ENCODE data around the gene ITGB8.
"Not testable (repeated sequence)": the region's sequence is repeated elsewhere in the genome, so short reads cannot be mapped to it uniquely, and the experiment has no call there.

Gene ITGB8

DNA sequence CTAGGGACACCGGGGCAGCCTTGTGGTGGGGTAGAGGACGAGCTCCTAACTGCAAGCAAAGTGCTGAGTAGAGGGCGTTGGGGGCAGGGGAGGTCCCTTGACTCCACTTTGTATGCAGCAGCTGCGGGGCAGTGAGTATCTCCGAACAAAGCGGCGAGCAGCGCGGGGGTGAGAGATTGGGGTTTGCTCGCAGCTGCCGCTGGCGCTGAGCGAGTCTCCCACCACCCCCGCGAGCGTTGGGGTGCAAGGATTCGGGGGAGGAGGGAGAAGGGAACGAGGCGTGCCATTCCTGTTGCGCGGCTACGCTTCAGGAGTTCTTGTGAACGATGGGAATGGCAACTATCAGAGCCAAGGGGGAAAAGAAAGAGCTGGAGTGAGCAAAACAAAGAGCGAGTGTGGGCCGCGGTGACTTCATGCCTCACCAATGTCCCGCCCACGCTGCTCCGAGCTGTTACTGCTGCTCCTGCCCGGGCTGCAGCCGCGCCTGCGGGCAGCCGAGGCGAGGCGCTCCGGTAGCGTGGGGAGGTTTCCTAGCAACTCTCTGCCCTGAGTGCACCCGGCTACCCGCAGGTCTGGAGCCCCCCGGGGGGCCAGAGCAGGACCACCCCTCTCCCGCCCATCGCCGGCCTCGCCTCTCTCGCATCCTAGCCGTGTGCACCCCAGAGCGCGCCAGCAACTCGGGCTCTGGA, at the start of gene ITGB8:
Gene ITGB8, plus strand, starts transcription at position 662 of the 689 bp plus-strand sequence. CDS start 907 bp downstream, outside the sequence.
- peak in 1 of 2 donors; percentile 86 for DNase-seq

DNA sequence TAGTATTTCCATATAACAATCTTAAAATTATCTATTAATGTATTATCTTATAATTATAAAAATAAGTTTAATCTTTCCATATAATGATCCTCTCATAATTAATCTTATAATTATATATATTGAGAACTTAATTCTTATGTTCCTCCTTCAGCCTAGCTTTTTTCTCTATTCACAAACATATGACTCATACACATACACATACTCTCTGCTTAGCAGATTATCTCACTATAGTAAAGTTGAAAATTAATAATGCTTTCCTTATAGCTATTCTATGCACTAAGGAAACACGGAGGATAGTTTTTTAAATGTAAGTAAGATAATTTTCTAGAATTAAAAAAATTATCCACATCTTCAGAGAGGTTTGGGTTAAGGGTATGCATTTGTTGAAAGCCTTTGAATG, 47.7 kb upstream of the ITGB8 start:
- no peak for DNase-seq

DNA sequence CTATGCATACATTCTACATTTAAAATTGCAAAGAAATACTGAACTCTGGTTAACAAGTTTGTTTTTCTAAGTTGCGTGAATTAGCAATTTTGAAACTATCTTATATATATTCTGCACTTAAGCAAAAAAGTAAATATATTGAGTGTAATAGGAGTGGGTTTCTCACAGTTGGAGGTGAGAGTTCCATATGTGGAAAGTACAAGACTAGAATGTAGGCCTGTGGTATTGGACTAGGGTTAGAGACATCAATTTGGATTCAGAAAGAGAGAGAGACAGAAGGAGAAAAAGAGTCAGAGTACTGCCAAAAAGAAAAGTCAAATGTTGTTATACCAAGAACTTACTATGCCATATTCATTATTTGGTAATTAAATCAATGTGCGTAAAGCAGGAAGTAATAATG, 47.3 kb upstream of the ITGB8 start:
- no peak for DNase-seq

DNA sequence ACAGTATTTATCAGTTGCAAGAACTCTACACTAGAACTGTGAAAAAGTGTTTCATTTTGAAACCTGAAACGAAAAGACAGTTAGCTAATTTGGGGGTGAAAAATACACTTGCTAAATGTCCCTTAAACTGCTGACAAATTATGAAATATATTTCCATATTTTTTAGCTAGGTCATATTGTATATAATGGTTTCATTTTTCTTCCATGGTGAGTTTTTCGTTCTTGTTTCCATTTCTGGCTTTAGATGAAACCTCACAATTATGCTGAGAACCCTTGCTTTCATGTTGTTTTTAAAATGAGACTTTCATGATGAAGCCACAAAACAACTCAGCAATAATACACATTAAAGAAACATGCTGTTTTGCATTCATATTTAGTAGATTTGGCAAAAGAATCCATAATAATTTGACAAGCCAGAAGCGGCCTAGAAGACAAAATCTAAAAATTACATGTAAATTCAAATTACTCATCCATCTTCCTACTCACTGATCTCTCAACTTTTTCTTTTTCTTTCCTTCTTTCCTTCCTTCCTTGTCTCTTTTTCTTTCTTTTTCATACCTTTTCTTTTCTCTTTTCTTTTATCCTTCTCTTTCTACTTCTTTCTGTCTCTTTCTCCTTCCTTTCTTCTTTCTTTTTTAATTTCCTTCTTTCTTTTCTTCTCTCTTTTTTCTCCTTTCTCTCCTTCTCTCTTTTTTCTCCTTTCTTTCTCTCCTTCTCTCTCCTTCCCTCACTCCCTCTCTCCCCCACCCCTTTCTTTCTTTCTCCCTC, 46.5 kb upstream of the ITGB8 start:
- no peak for DNase-seq

DNA sequence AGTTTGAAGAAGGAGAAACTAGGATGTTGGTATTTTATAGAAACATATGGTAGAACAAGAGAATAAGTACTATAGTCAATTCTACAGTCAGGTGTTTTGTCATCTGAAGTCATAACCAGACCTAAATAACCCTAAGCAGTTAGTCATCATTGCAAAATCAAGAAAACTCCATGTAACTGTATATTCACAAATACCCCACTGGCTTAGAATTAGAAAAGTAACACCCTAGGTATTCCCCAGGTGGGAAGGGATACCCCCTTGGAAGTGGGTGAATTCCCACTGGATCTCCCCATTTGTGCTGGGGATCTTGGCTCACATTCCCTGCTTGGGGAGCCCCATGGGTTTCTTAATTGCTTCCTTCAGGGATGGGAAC, 45.9 kb upstream of the ITGB8 start:
- no peak for DNase-seq

DNA sequence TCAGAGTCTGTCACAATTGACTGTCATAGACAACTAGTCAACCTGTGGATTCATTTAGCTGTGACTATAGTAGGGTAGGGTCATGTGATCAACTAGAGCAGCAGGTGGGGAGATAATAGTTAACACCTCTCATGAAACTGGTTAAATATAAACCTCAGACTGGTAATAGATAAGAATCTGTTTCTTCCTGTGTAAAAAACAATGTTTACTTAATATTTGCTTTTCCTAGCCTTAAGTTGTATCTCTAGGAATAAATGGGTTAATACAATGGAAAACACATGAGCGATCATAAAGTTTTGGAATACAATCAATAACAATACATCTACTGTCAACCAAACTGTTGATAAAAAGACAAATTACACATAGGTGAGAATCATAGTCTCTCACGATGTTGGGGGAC, 43.4 kb upstream of the ITGB8 start:
- DNase-seq = no peak

DNA sequence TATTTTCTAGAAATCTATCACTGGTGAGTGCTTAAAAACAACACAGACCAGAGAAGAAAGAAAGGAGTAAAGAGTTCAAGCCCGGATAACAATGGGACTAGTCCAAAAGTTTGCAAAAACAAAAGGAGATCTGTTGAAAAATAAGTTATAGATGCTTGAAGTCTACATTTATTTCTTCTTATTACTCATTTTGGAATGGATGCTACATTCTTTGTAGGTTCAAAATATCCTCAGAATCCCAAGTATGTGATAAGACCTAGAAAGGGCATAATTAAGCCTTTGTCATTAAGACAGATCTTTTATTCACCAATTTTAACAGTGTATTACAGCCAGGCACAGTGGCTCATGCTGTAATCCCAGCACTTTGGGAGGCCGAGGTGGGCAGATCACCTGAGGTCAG, 42.7 kb upstream of the ITGB8 start:
- DNase-seq = no peak

DNA sequence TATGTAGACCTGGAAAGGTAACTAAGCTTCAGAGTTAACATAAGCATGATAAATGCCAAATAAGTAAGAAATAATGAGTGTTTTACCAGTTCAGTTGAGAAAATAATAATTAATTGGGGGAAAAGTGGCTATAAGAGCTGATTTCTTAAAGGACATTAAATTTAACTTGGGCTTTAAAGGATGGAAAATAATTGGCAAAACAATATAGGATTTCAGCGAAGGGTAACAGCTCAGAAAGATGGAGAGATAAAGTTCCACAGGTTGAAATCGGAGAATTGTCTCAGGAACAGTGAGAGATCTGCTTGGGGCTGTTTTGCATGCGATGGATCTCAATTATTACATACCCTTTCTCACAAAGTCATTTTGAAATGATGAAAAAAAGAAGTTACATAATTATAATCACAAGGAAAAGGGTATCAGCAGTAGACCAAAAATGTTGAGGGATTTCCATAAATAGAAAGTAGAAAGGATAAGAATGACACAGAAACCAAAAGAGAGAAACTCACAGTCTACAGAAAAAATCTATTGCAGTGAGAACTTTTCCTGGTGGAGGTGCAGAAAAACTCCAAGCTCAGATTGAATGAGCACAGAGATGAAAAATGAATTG, 40.1 kb upstream of the ITGB8 start:
- DNase-seq = no peak

DNA sequence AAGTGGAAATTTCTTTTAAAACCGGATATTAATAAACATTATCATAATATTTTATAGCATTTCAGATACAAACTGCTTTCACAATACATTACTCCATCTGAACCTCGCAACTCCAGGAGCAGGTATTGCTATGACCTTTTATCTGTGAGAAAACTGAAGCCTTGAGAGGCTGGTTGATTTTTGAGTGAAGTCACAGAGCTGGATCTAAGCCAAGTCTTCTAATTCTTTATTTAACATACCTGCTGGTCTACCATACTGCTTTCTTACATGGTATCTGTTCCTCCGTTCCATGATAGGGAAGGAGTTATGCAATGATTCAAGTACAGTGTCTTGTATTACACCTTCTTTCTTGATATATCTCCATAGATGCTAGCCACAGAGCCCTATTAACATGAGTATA, 37.4 kb upstream of the ITGB8 start:
- DNase-seq = no peak

DNA sequence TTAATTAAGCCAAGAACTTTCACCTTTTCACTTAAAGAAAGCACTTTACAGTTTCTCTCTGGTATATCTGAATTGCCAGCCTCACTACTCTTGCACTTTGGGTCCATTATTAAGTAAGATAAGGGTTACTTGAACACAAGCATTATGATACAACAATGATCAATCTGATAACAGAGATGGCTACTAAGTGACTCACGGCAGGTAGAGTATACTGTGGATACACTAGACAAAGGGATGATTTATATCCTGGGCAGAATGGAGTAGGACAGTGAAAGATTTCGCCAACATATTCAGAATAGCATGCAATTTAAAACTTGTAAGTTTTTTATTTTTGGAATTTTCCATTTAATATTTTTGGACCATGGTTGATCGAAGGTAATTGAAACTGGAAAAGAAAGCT, 34.3 kb upstream of the ITGB8 start:
- DNase-seq = no peak

DNA sequence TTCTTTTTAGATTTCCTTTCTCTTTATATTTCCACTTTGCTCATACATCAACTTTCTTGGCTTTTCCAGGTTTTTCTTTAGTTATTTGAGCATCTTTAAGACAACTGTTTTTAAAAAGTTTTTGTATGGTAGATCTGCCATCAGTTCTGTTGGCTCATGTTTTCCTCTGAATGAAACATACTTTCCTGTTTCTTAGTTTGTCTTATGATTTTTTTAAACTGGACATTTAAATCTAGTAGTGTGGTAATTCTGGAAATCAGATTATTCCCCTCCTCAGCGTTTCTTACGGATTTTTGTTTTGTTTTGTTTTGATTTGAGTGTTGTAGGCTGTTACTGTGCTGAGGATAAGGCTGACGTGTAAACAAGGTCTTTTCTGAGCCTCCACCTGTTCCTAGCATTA, 33.8 kb upstream of the ITGB8 start:
- DNase-seq = no peak

DNA sequence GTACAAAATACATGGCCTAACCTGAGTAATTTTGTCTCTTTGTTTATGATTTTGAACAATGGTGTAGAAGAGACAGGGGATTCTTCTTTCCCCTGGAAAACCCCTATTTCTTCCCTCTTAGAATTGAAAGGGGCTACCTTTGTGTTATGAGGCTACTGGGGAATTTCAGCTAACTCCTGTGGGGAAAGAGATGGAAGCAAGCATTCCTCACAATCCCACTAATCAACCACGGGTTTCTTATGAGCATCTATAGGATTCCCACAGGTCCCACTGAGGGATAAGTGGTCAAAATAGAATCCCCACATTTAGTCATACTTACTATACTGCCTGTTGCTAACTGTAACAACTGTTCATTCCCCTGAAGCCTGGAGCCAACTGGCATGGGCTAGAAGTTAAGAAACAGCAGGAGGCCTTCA, 32.2 kb upstream of the ITGB8 start:
- no peak for DNase-seq

DNA sequence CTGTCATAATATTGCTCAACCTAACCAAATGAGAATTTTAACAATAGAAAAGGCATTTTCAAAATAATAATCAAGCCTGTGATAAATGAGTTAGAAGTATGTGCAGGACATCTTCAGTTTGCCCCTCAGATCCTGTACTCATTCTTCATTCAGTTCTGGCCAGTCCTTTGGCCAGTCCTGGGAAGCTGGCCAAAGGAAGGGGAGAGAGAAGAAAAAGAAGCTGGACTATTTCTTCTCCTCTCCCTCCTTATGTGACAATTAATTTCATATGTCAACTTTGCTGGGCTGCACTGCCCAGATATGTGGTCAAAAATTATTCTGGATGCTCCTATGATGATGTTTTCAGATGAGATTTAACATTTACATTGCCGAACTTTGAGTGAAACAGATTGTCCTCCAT, 31.6 kb upstream of the ITGB8 start:
- DNase-seq = no peak

DNA sequence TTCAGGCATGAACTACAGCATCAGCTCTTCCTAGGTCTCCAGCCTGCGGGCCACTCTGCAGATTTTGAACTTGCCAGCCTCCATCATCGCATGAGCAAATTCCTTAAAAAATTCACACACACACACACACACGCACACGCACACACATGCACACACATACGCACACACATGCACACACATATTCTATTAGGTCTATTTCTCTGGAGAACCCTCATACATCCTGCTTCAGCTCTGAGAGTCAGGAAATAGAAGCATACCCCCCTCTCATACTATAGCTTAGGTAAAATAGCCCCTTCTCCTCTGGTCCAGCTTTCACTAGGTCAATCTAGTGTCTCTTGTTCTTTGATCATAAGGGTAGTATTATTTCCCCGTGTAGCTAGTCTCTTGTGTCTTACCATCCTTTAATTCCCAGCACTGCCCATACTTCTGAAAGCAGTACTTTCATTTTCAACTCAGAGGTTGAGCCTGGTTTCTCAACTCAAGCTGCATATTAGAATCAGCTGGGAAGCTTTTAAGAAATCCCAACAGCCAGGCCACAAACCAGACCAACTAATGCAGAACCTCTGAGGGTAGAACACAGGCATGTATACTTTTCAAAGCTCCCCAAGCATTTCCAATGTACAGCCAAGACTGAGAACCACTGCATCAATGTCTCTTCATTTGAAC, 30.9 kb upstream of the ITGB8 start:
- DNase-seq = no peak

DNA sequence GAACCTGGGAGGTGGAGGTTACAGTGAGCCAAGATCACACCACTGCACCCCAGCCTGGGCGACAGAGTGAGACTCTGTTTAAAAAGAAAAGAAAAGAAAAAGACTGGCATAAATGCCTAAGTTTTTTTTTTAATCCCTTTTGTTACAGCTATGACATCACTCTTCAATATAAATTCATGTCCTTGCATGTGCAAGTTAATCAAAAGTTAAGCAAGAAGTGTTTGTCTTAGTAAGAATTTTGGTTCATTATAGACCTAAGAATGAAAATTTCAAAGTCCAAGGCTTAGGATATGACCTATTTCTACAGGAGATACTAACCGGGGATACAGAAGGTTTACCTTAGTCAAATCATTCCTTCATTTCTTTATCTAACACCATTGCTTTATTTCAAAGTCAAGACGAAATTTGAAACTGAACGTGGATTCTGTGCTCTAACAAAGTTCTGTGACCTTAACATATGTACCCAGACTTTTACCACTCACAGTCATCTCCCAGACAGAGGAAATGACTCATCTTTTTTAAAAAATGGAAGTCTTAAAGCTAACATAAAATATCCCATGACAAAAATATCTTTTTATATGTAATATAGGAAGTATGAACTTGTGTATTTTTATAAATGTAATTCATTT, 29.3 kb upstream of the ITGB8 start:
- peak in 1 of 2 donors; percentile 84 for DNase-seq

DNA sequence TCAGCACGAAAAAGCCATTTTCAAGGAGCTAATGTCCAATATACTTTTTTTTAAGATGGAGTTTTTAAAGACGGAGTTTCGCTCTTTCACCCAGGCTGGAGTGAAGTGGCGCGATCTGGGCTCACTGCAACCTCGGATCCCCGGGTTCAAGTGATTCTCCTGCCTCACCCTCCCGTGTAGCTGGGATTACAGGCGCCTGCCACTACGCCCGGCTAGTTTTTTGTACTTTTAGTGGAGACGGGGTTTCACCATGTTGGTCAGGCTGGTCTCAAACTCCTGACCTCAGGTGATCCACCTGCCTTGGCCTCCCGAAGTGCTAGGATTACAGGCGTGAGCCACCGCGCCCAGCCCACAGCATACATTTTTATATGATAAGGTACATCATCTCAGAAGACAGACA, 28.4 kb upstream of the ITGB8 start:
- not testable (repeated sequence) for DNase-seq

DNA sequence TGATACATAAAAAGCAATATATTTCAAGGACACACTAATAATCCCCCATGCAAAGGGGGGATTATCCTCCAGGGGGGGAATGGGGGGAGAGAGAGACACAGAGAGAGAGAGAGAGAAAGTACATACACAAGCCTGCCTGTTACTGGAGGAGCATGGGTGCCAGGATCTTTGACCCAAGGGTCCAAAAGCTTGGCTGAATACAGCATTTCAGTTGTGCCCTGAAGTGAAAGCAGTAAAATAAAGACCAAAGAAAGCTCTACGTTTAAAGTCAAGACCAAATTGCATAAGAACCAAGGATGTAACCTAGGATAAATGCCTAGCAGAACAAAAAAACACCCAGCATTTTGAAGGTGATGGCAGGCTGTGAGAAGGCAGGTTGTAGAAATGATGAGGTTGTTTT, 27.8 kb upstream of the ITGB8 start:
- no peak for DNase-seq

DNA sequence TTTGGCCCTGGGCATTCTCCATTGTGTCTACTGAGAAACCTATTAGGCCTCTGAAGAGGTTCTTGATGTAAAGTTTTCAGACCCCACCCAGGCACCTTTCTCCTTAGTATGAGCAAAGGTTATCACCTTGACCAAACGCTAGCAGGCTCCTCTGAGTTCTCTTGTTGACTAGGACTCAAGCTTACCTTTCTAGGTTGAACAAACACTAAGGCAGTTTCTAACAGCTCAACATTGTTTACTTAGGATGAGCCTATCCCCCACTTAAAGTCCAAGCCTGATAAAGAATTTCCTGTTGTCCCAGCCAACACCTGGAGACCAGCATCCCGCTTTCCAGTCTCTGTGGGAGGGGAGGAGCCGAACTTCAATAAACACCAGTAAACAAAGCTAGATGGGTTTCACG, 26.3 kb upstream of the ITGB8 start:
- no peak for DNase-seq

DNA sequence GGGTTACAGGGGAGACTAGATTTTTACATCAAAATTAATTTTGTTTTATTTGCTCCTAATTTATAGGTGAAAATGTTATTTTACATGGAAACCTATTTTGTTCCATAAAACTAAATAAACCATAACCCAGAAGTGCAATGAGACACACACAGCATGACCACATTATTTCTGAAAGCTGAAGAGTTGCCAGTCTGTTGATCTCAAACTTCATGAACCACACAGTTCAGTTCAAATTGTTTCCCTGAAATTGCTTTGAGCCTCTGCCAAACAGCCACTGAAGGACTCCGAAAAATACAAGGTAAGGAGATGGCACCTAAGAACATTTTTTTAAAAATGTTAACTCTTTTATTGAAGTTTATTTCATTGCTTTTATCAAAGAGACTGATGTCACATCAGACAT, 25.0 kb upstream of the ITGB8 start:
- no peak for DNase-seq

DNA sequence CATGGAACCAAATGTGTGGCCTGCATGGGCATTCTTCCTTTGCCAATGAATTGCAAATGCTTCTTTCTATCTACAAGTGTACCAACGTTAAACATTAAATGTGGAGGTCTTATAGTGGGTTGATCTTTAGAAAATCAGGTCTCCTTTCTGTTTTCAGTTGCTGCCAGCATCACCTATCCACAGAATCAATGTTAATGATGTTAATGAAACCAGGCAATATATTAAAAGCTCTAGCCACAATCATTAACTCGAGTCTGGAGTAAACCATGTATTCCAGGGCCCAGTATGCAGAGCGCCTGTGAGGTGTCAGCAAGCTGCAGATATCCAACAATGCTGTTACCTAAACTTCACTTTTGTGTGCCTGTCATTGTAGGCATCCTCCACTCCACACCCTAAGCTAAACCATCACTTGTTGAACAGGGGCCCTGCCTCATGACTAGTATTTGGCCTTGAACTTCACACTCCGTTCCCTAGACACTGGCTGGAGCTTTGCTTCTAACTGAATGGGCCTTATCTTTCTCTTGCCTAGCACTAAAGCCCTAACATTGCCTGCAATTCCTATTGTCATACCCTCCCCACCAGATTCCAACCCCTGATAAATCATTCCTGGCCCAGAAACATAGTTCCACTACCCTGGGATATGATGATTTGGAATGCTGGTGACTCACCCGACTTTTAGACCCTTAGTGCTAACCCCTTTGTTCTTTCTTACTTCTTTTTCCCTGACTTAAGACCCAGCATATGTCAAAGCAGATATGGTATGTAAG, 24.3 kb upstream of the ITGB8 start:
- DNase-seq = no peak

DNA sequence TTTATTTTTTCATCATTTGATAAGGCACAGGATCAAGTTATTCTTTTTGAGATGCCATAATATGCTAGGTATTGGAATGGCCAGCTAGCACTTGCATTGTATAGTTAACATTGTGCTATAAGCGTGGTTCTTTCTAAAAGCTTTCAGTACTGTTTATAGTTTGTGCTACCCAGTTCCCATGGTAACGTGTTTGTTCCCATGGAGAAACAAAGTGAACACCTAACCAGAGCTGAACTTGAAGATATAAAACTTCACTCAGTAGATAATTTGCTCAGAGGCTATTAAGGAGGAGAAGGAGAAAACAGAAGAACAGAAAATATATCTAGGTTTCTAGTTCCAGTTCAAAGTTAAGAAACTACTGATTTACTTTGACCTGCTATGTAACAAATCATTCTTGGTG, 23.6 kb upstream of the ITGB8 start:
- no peak for DNase-seq

DNA sequence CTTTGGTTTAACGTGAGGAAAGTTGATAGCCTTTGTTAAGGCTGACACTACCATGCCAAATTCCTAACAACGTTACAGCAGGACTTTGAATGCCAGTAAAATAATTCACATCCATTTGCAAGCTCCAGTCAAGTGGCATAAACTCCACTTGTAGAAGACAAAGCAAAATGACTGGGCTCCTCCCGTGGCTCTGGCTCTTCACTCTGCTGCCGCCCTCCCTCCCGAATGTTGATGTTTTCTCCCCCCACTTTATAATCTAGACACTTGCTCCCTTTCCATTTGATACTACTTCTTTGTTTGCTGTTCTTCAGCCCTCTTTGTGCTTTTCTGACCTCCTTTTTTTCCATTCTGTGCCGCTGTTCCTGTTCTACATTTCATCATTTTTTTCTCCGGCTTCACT, 22.8 kb upstream of the ITGB8 start:
- no peak for DNase-seq

DNA sequence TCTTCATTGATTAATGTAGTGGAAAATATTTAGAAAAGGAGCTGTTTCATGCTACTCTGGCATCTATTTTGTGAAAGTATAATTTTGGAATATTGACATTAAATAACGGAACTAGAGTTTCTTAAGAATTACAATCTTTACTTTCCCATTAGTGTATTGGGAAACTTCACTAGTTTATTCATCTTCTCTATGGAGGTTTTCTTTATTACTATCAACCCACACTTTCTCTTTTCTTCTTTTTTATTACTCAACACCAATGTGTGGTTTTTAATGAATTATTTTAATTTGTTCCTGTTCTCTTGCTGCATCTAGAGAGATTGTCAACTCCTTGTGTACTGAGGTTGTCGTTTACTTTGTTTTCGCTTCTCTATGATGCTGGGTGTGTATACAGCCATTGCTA, 20.4 kb upstream of the ITGB8 start:
- no peak for DNase-seq

All from bone marrow (tissue), 2 donors.